Gastrocnemius medialis (tissue), 4 donors: Measurements from ENCODE around the gene HS3ST5.

Experiments used
- POLR2A ChIP-seq, 2 donors: fragments of 450-650 bp; IDR thresholded peaks; one replicate each; pipeline ENCODE4 v1.6.1; 2017; ENCODE audit warnings: antibody characterized with exemption in 2 of 2, mild to moderate bottlenecking in 2 of 2, moderate library complexity in 2 of 2
- TF ChIP-seq, protein P1 (sequence below), 5 experiments: fragments of 450-650 bp in 3 of 5; fragments of 200-600 bp in 2 of 5; sonication (generic) in 2 of 5; IDR thresholded peaks in 4 of 5; conservative IDR thresholded peaks in 1 of 5; 1 replicate in 4 of 5; 2 replicates in 1 of 5; pipeline ENCODE4 v1.5.1; 2016 to 2019; ENCODE audit warnings: antibody characterized with exemption in 5 of 5, mild to moderate bottlenecking in 3 of 5, moderate library complexity in 3 of 5

DNA sequence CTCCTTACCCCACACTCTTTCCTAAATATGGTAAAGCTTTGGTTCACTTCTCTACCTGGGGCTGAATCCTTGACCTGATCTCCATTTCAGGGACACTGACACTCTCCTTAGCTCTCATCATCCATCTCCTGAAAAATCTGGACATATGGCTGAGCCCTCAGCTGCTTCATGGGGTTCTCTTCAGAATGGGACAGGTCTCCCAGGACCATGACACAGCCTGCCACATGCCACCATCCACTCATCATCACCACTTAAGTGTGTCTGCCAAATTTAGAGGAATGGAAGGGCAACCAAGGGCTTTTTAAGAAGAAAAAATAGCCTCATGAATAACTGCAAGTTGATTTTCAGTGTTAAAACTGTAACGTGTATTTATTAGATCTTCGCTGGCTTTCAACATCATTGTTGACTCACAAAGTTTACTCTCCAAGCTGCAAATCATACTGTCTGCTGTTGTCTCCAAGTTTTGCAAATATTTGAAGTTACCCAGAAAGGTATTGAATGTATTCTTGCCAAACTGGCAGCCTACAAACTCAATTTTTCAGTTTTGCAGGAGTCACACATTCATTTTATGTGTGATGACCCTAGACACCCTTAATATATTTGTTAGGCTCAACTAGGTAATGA, 41.1 kb downstream of the HS3ST5 start:
- TF ChIP-seq POLR2A (IDR thresholded peaks at IDR 0.05): no peak
- TF ChIP-seq, protein P1, sequence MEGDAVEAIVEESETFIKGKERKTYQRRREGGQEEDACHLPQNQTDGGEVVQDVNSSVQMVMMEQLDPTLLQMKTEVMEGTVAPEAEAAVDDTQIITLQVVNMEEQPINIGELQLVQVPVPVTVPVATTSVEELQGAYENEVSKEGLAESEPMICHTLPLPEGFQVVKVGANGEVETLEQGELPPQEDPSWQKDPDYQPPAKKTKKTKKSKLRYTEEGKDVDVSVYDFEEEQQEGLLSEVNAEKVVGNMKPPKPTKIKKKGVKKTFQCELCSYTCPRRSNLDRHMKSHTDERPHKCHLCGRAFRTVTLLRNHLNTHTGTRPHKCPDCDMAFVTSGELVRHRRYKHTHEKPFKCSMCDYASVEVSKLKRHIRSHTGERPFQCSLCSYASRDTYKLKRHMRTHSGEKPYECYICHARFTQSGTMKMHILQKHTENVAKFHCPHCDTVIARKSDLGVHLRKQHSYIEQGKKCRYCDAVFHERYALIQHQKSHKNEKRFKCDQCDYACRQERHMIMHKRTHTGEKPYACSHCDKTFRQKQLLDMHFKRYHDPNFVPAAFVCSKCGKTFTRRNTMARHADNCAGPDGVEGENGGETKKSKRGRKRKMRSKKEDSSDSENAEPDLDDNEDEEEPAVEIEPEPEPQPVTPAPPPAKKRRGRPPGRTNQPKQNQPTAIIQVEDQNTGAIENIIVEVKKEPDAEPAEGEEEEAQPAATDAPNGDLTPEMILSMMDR (IDR thresholded peaks at IDR 0.05 in 4 of 5, conservative IDR thresholded peaks at IDR 0.05 in 1 of 5): no peak
